ENCODE results near the gene POLH. TPM values are rescaled to one million over a fixed set of nuclear protein-coding genes. Genes with fewer than 3 reads are reported as not detected.
"Not testable (repeated sequence)": the region's sequence is repeated elsewhere in the genome, so short reads cannot be mapped to it uniquely, and the experiment has no call there.

POLH gene
- total RNA-seq, 4 donors from 2014 or later, result 5.4 to 35.1 (median 8.8) TPM

GRCh38 chr6:43639984-43640800 lies 64.2 kb downstream of the POLH start:
- intact Hi-C loops (cut with DNase I; ENCODE audit: low total_unique reads), result no loop called here
- Histone ChIP-seq H3K4me1 (peaks cover 0 to 3% of the 10 kb centered on the region in 2 donors), H3K4me3 (no peak overlapping the region), H3K36me3 (no peaks in the 10 kb centered on the region), H3K27me3 (no peaks in the 10 kb centered on the region), H3K9me3 (no peaks in the 10 kb centered on the region), H3K27ac (no peak overlapping the region)
- TF ChIP-seq POLR2A (IDR thresholded peaks at IDR 0.05), result no peak
- no peak for TF ChIP-seq CTCF (IDR thresholded peaks at IDR 0.05)
- no peak for DNase-seq

- Histone ChIP-seq H3K27me3 (no peaks in the 10 kb centered on the region), H3K27ac (peak within 1 kb of the TSS; percentile 26 to 81), H3K9me3 (no peaks in the 10 kb centered on the region), H3K4me1 (peaks cover 0 to 4% of the 10 kb centered on the region in 2 donors), H3K36me3 (no peaks in the 10 kb centered on the region), H3K4me3 (peak within 1 kb of the TSS; percentile 45 to 50)
- TF ChIP-seq CTCF (IDR thresholded peaks at IDR 0.05), result no peak
- TF ChIP-seq POLR2A (IDR thresholded peaks at IDR 0.05), result no peak
- peak; percentile 77 to 82 for DNase-seq
- intact Hi-C loops (cut with DNase I; ENCODE audit: low total_unique reads), result no loop called here
Observed at GRCh38 chr6:43644940-43645612, 69.1 kb downstream of the POLH start, which contains the start of gene RSPH9. Gene RSPH9, plus strand, starts transcription at chr6:43645036. Its CDS starts 63 bp downstream, at chr6:43645099.

DNA sequence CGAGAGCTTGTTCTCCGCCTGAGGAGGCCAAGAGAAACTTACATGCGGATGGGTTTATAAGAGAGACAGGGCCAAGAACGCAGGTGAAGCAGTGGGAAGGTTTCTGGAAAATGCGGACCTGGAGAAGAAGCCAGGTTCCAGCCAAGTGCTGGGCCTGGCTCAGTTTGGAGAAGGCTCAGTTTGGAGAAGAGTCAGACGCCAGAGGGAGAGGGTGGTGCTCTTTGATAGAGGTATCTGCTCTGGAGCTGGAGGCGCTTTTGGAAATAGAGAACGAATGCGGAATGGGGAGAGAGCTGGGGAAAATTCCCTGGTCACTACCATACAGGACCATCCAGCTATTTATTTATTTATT lies 69.6 kb downstream of the POLH start:
- Histone ChIP-seq H3K9me3 (no peaks in the 10 kb centered on the region), H3K27ac (peak overlapping the region; percentile 26 to 81), H3K36me3 (no peaks in the 10 kb centered on the region), H3K4me3 (peak overlapping the region; percentile 45 to 50), H3K4me1 (peaks cover 0 to 4% of the 10 kb centered on the region in 2 donors), H3K27me3 (no peaks in the 10 kb centered on the region)
- no peak for TF ChIP-seq POLR2A (IDR thresholded peaks at IDR 0.05)
- no peak for TF ChIP-seq CTCF (IDR thresholded peaks at IDR 0.05)
- no peak for DNase-seq
- intact Hi-C loops (cut with DNase I; ENCODE audit: low total_unique reads), result no loop called here

GRCh38 chr6:43647613-43648012 lies 71.6 kb downstream of the POLH start:
- H3K36me3 ChIP-seq, result no peaks in the 10 kb centered on the region
- no peak overlapping the region for H3K27ac ChIP-seq
- no peak for TF ChIP-seq CTCF (IDR thresholded peaks at IDR 0.05)
- TF ChIP-seq POLR2A (IDR thresholded peaks at IDR 0.05), result no peak
- intact Hi-C loops (cut with DNase I; ENCODE audit: low total_unique reads), result no loop called here
- H3K27me3 ChIP-seq, result no peaks in the 10 kb centered on the region
- no peak overlapping the region for H3K4me3 ChIP-seq
- no peak for DNase-seq
- peaks cover 0 to 4% of the 10 kb centered on the region in 2 donors for H3K4me1 ChIP-seq
- no peaks in the 10 kb centered on the region for H3K9me3 ChIP-seq

GRCh38 chr6:43648248-43648647 lies 72.3 kb downstream of the POLH start:
- no peaks in the 10 kb centered on the region for H3K36me3 ChIP-seq
- no peaks in the 10 kb centered on the region for H3K9me3 ChIP-seq
- TF ChIP-seq CTCF (IDR thresholded peaks at IDR 0.05) (no peak), POLR2A (IDR thresholded peaks at IDR 0.05) (no peak)
- DNase-seq, result no peak
- intact Hi-C loops (cut with DNase I; ENCODE audit: low total_unique reads), result no loop called here
- peaks cover 0 to 4% of the 10 kb centered on the region in 2 donors for H3K4me1 ChIP-seq
- no peaks in the 10 kb centered on the region for H3K27me3 ChIP-seq
- H3K27ac ChIP-seq, result no peak overlapping the region
- H3K4me3 ChIP-seq, result no peak overlapping the region

GRCh38 chr6:43652822-43653221 lies 76.8 kb downstream of the POLH start:
- intact Hi-C loops (cut with DNase I; ENCODE audit: low total_unique reads); H3K4me1 ChIP-seq; H3K27ac ChIP-seq; H3K27me3 ChIP-seq; H3K9me3 ChIP-seq; H3K36me3 ChIP-seq; DNase-seq; H3K4me3 ChIP-seq: not testable (repeated sequence)

All from uterus (tissue), 4 donors.